ENCODE results near the gene BRK1.
A peak's percentile ranks its signal among the peaks of the same experiment; 100 is the strongest.
"Not testable (repeated sequence)": the region's sequence is repeated elsewhere in the genome, so short reads cannot be mapped to it uniquely, and the experiment has no call there.

Gene BRK1

GRCh38 chr3:10115326-10116137 lies at the start of gene BRK1:
Gene BRK1 (plus strand): TSS chr3:10115675. CDS start chr3:10115702, 27 bp downstream.
- DNase-seq (ENCODE audit: low read depth in 2 of 2) = peak; percentile 87 to 91

GRCh38 chr3:10070077-10070476 lies 45.4 kb upstream of the BRK1 start:
- not testable (repeated sequence) for DNase-seq (ENCODE audit: low read depth in 2 of 2)

- DNase-seq (ENCODE audit: low read depth in 2 of 2) = no peak
Measured at GRCh38 chr3:10074666-10075065, 40.8 kb upstream of the BRK1 start.

- DNase-seq (ENCODE audit: low read depth in 2 of 2) = no peak
Measured at GRCh38 chr3:10081871-10082270, 33.6 kb upstream of the BRK1 start.

- DNase-seq (ENCODE audit: low read depth in 2 of 2) = no peak
Measured at GRCh38 chr3:10085738-10086137, 29.7 kb upstream of the BRK1 start.

GRCh38 chr3:10088256-10088655 lies 27.2 kb upstream of the BRK1 start:
- DNase-seq (ENCODE audit: low read depth in 2 of 2) = no peak

- DNase-seq (ENCODE audit: low read depth in 2 of 2) = no peak
Measured at GRCh38 chr3:10090179-10090578, 25.3 kb upstream of the BRK1 start.

GRCh38 chr3:10090774-10091173 lies 24.7 kb upstream of the BRK1 start:
- DNase-seq (ENCODE audit: low read depth in 2 of 2) = not testable (repeated sequence)

GRCh38 chr3:10091387-10091786 lies 24.1 kb upstream of the BRK1 start:
- not testable (repeated sequence) for DNase-seq (ENCODE audit: low read depth in 2 of 2)

GRCh38 chr3:10093678-10094077 lies 21.8 kb upstream of the BRK1 start:
- DNase-seq (ENCODE audit: low read depth in 2 of 2) = no peak

GRCh38 chr3:10099041-10099440 lies 16.4 kb upstream of the BRK1 start:
- DNase-seq (ENCODE audit: low read depth in 2 of 2) = no peak

- DNase-seq (ENCODE audit: low read depth in 2 of 2) = no peak
Measured at GRCh38 chr3:10106919-10107318, 8.6 kb upstream of the BRK1 start.

GRCh38 chr3:10108091-10108490 lies 7.4 kb upstream of the BRK1 start, which contains the start of gene FANCD2OS:
Gene FANCD2OS (minus strand): TSS chr3:10108255. CDS start chr3:10104774, 3,481 bp downstream.
- DNase-seq (ENCODE audit: low read depth in 2 of 2) = no peak

GRCh38 chr3:10116138-10116460 lies 624 bp downstream of the BRK1 start:
- DNase-seq (ENCODE audit: low read depth in 2 of 2) = peak in 1 of 2 donors; percentile 3

- DNase-seq (ENCODE audit: low read depth in 2 of 2) = no peak
Measured at GRCh38 chr3:10116928-10117327, 1.5 kb downstream of the BRK1 start.

- DNase-seq (ENCODE audit: low read depth in 2 of 2) = no peak
Measured at GRCh38 chr3:10119376-10119775, 3.9 kb downstream of the BRK1 start.

- DNase-seq (ENCODE audit: low read depth in 2 of 2) = no peak
Measured at GRCh38 chr3:10121064-10121463, 5.6 kb downstream of the BRK1 start.

- DNase-seq (ENCODE audit: low read depth in 2 of 2) = no peak
Measured at GRCh38 chr3:10122724-10123123, 7.2 kb downstream of the BRK1 start.

GRCh38 chr3:10135872-10136271 lies 20.4 kb downstream of the BRK1 start:
- not testable (repeated sequence) for DNase-seq (ENCODE audit: low read depth in 2 of 2)

- no peak for DNase-seq (ENCODE audit: low read depth in 2 of 2)
Measured at GRCh38 chr3:10136426-10137005, 21.0 kb downstream of the BRK1 start.

- no peak for DNase-seq (ENCODE audit: low read depth in 2 of 2)
Measured at GRCh38 chr3:10137178-10137577, 21.7 kb downstream of the BRK1 start.

GRCh38 chr3:10140996-10141546 lies 25.6 kb downstream of the BRK1 start:
- no peak for DNase-seq (ENCODE audit: low read depth in 2 of 2)

All from stimulated activated CD8-positive, alpha-beta memory T cell treated with anti-CD3 and anti-CD28 coated beads, Interleukin-15, amount 100 ng/mL, for 4 hours (primary cell).